ENCODE data around the gene CADM1.

CADM1 gene

DNA sequence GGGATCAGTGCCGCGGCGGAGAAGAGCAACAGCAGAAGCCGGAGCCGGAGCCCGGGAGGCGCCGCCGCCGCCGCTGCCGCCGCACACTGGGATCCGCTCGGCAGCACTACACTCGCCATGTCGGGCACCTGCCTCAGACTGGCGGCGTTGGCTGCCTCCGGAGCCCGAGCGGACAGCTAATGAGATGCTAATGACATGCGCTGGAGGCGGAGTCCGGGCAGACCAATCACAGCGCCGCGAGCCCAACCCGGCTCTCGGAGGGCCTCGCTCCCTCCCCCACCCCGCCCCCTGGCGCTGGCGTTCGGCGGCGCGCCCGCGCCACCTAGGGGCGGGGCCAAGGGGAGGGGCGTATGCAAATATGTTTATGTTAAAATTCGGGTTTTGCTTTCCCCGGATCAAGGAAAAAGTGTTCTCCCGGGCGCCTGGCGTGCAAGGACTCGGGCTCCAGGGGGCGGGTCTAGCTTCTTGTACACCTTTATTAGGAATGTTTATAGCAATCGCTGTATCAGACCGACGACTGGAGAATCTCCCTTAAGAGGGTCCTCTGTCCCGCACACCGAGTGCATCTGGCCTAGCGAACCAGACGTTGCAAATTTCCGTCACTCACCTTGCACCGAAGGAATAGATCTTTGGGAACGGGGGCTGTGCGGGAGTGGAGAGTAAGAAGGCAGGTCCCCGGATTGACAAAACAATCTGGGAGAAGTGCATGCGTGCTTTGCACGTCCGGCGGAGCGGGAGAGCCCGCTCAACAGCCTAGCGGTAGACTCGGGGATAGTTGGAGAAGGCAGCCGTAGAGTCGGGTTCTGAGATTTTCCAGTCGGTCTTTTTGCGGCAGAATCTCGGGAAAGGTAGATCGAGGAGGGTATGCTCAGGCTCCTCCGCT lies at the start of gene CADM1:
CADM1 (minus strand) TSS at position 140 of the 883 bp plus-strand sequence.
- peaks cover 0 to 5% of the 10 kb centered on the region in 2 donors for H3K27me3 ChIP-seq (ENCODE audit: control insufficient read depth in 1 of 2, insufficient read depth in 2 of 2, low read length in 2 of 2)
- peak within 1 kb of the TSS; percentile 84 for H3K27ac ChIP-seq (ENCODE audit: low read length)
- peaks cover 16% of the 10 kb centered on the region for H3K4me1 ChIP-seq (ENCODE audit: control insufficient read depth, insufficient read depth, low read length)
- H3K36me3 ChIP-seq (ENCODE audit: control insufficient read depth in 2 of 2, insufficient read depth in 2 of 2, low read length in 2 of 2) = no peaks in the 10 kb centered on the region
- H3K9ac ChIP-seq (ENCODE audit: low read length in 2 of 2) = peak within 1 kb of the TSS; percentile 72 to 78
- peak within 1 kb of the TSS; percentile 89 to 98 for H3K4me3 ChIP-seq (ENCODE audit: low read length in 2 of 2)
- no peaks in the 10 kb centered on the region for H3K9me3 ChIP-seq (ENCODE audit: control insufficient read depth in 2 of 2, low read length in 2 of 2)

DNA sequence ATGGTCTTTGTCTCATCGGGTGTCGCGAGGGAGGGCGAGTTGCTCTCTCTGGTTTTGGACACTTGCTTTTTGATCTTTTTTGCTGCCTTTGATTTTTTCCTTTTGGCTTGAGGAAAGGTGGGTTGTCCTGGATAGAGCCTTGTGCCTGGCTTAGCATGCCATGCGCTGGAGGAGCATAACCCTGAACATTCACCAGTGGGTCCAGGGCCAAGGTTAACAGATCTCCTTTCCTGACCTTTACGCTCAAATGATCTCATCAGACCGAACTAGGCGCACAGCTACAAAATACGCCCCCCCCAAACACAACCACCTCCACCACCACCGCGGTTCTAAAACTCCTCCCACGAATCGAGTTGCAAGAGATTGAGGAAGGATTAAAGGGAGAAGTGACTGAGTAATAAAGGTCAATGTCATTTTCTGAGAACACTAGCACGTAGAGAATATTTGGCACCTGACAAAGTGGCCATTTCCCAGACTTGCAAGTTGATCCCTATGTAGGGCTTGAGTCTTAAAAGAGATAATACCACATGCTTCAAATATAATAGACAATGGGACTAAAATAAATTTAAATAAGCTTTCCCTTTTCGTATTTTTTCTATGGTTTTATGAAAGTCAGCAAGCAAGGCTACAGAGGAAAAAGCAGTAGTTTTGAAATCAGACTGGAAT lies 48.7 kb upstream of the CADM1 start:
- Histone ChIP-seq H3K27me3 (ENCODE audit: control insufficient read depth in 1 of 2, insufficient read depth in 2 of 2, low read length in 2 of 2) (no peaks in the 10 kb centered on the region), H3K9me3 (ENCODE audit: control insufficient read depth in 2 of 2, low read length in 2 of 2) (no peaks in the 10 kb centered on the region), H3K4me3 (ENCODE audit: low read length in 2 of 2) (no peak overlapping the region), H3K9ac (ENCODE audit: low read length in 2 of 2) (no peak overlapping the region), H3K36me3 (ENCODE audit: control insufficient read depth in 2 of 2, insufficient read depth in 2 of 2, low read length in 2 of 2) (no peaks in the 10 kb centered on the region), H3K4me1 (ENCODE audit: control insufficient read depth, insufficient read depth, low read length) (no peaks in the 10 kb centered on the region), H3K27ac (ENCODE audit: low read length) (no peak overlapping the region)

DNA sequence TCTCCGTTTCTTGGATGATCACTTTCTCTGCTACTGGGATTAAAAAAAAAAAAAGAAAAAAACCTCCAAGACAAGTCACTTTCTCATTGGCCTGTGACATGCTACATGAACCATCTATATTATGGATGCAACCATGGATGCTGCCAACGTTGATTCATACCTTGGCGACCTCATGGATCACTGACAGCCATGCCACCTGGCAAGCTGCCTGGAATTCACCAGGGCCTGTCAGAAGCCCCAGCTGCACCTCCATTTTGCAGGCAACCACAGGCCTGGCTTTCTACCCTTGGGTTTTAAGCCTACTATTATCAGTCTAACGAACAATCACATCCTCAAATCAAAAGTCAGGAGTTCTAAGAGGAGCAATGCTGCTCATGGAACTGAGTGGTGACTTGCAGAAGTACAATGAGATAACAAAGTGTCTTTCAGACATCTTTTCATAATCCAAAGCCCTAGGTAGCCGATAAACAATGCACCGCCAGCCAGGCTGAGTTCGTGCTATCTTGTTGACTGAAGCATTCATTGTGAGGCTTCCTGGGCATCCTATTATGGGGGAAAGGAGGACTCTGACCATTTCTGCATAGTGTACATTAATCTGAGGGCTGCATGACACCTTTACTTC lies 48.0 kb upstream of the CADM1 start:
- no peak overlapping the region for H3K27ac ChIP-seq (ENCODE audit: low read length)
- H3K27me3 ChIP-seq (ENCODE audit: control insufficient read depth in 1 of 2, insufficient read depth in 2 of 2, low read length in 2 of 2) = no peaks in the 10 kb centered on the region
- no peak overlapping the region for H3K4me3 ChIP-seq (ENCODE audit: low read length in 2 of 2)
- H3K36me3 ChIP-seq (ENCODE audit: control insufficient read depth in 2 of 2, insufficient read depth in 2 of 2, low read length in 2 of 2) = no peaks in the 10 kb centered on the region
- H3K4me1 ChIP-seq (ENCODE audit: control insufficient read depth, insufficient read depth, low read length) = no peaks in the 10 kb centered on the region
- no peaks in the 10 kb centered on the region for H3K9me3 ChIP-seq (ENCODE audit: control insufficient read depth in 2 of 2, low read length in 2 of 2)
- no peak overlapping the region for H3K9ac ChIP-seq (ENCODE audit: low read length in 2 of 2)

DNA sequence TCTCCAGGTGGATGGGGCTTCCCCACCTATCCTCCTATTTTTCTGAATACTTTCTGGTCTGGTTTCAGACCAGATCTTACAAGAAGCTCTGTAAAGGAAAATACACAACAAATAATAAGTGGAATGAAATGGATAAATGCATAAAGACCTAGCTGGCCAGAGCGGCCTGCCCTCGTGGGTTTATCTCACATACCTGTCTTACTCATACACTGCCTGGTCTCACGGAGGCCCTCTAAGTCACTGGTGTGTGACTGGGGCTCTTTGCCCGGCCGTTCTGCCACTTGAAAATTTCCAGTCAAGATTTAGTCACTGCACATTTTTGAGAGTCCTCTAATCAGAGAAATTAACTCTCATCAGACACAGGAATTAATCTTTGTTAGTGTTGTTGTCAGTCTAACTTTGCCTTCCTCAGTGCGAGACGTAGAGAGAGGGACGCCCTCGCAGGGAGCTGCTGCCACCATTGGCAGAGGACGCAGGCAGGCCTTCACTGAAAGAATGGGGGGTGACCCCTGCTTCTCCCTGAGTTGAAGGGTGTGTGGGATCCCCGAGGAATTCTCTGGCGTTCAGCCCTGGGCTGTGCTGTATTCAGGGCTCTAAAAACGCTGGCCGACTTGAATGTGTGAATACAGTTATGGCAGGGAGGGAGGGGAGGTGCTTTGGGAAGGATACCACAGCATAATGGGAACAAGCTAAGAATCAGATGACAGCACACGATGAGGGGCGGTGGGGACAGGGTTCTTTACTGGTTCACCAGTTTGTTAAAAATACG lies 46.3 kb upstream of the CADM1 start:
- no peak overlapping the region for H3K27ac ChIP-seq (ENCODE audit: low read length)

DNA sequence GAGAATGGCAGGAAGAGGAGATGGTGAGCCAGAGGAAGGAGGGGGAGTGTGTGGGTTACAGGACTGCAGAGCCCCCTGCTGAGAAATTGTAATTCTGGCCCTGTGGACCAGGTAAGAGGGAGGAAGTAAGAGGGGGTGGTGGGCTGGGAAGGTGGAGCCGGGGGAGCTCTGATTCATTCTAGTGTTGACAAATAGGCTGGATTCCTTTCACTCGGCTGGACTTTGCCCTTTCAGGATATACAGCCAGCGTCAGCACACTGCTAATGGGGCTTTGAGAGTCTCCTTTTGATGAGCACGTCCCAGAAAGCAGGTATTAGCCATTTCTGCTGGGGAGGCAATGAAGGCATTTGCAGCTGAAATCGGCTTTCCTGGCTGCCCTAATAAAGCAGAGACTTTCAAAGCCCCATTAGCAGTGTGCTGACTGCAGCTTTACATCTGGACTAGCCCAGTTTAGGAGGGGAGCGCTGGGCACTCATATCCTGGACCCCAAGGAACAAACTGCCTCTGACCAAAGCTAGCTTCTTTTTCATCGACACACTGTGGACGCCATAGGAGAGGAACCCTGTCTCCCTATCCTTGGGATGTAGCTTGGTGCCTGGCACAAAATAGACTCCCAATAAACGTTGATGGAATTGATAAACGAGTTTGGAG lies 44.8 kb upstream of the CADM1 start:
- Histone ChIP-seq H3K4me3 (ENCODE audit: low read length in 2 of 2) (no peak overlapping the region), H3K9ac (ENCODE audit: low read length in 2 of 2) (no peak overlapping the region), H3K27me3 (ENCODE audit: control insufficient read depth in 1 of 2, insufficient read depth in 2 of 2, low read length in 2 of 2) (no peaks in the 10 kb centered on the region), H3K36me3 (ENCODE audit: control insufficient read depth in 2 of 2, insufficient read depth in 2 of 2, low read length in 2 of 2) (no peaks in the 10 kb centered on the region), H3K4me1 (ENCODE audit: control insufficient read depth, insufficient read depth, low read length) (no peaks in the 10 kb centered on the region), H3K9me3 (ENCODE audit: control insufficient read depth in 2 of 2, low read length in 2 of 2) (no peaks in the 10 kb centered on the region), H3K27ac (ENCODE audit: low read length) (no peak overlapping the region)

More for the DNA sequence above, 46.3 kb upstream of the CADM1 start:
- Histone ChIP-seq H3K4me3 (ENCODE audit: low read length in 2 of 2) (no peak overlapping the region), H3K36me3 (ENCODE audit: control insufficient read depth in 2 of 2, insufficient read depth in 2 of 2, low read length in 2 of 2) (no peaks in the 10 kb centered on the region), H3K9ac (ENCODE audit: low read length in 2 of 2) (no peak overlapping the region), H3K4me1 (ENCODE audit: control insufficient read depth, insufficient read depth, low read length) (no peaks in the 10 kb centered on the region), H3K9me3 (ENCODE audit: control insufficient read depth in 2 of 2, low read length in 2 of 2) (no peaks in the 10 kb centered on the region), H3K27me3 (ENCODE audit: control insufficient read depth in 1 of 2, insufficient read depth in 2 of 2, low read length in 2 of 2) (no peaks in the 10 kb centered on the region)

DNA sequence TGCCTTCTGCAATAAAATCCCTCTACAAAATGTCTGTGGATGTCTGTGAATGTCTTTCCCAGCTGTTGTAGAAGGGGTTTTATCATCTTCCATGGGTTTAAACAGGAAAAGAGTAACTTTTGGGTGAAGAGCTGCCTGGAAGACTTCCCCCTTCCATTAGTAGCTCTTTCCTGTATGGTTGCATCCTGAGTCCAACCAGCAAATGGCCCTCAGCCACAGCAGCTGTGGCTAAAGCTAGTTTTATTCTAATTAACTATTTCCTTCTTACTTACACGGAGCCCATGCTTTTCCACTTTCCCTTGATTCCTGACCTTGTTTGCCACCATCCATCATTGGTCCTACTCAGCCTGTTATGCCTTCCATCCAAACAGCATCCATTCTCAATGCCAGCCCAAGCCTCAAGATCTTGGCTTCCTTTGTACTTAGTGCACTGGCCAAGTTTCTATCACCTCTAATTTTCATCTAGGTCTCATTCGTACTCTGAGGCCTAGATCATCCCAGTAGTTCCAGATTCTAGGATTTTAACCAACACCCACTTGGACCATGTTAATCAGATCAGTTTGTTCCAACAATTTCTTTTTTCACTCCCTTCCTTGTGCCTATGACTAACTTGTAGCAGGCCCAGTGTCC lies 41.5 kb upstream of the CADM1 start:
- no peak overlapping the region for H3K4me3 ChIP-seq (ENCODE audit: low read length in 2 of 2)
- H3K36me3 ChIP-seq (ENCODE audit: control insufficient read depth in 2 of 2, insufficient read depth in 2 of 2, low read length in 2 of 2) = no peaks in the 10 kb centered on the region
- H3K9ac ChIP-seq (ENCODE audit: low read length in 2 of 2) = no peak overlapping the region
- no peaks in the 10 kb centered on the region for H3K4me1 ChIP-seq (ENCODE audit: control insufficient read depth, insufficient read depth, low read length)
- H3K27ac ChIP-seq (ENCODE audit: low read length) = no peak overlapping the region
- no peaks in the 10 kb centered on the region for H3K9me3 ChIP-seq (ENCODE audit: control insufficient read depth in 2 of 2, low read length in 2 of 2)
- no peaks in the 10 kb centered on the region for H3K27me3 ChIP-seq (ENCODE audit: control insufficient read depth in 1 of 2, insufficient read depth in 2 of 2, low read length in 2 of 2)

DNA sequence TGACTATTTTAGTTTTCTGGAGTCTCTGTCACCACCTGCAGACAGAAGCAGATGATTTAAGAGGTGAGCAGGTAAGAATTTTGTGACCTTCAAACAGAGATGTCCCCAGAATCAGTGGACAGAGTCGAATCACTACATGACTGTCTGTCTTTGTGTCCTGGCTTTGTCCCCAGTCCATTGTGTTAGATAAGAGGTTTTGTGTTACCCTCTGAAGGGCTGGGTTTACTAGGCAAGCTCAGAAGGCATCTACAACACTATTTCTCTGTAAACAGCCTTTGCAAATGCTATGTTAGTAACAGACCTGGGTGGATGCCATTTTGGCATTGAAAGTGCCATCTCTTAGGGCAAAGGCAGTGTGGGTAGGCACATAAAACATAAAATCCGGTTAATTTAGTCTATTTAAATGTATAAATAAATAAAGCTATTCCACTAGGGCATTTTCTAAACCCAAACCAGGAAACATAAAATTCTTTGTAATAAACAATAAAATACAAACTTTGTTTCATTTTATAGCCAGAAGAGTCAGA lies 40.3 kb upstream of the CADM1 start:
- no peaks in the 10 kb centered on the region for H3K27me3 ChIP-seq (ENCODE audit: control insufficient read depth in 1 of 2, insufficient read depth in 2 of 2, low read length in 2 of 2)
- H3K4me1 ChIP-seq (ENCODE audit: control insufficient read depth, insufficient read depth, low read length) = no peaks in the 10 kb centered on the region
- no peaks in the 10 kb centered on the region for H3K36me3 ChIP-seq (ENCODE audit: control insufficient read depth in 2 of 2, insufficient read depth in 2 of 2, low read length in 2 of 2)
- no peak overlapping the region for H3K9ac ChIP-seq (ENCODE audit: low read length in 2 of 2)
- no peak overlapping the region for H3K4me3 ChIP-seq (ENCODE audit: low read length in 2 of 2)
- no peaks in the 10 kb centered on the region for H3K9me3 ChIP-seq (ENCODE audit: control insufficient read depth in 2 of 2, low read length in 2 of 2)
- no peak overlapping the region for H3K27ac ChIP-seq (ENCODE audit: low read length)

DNA sequence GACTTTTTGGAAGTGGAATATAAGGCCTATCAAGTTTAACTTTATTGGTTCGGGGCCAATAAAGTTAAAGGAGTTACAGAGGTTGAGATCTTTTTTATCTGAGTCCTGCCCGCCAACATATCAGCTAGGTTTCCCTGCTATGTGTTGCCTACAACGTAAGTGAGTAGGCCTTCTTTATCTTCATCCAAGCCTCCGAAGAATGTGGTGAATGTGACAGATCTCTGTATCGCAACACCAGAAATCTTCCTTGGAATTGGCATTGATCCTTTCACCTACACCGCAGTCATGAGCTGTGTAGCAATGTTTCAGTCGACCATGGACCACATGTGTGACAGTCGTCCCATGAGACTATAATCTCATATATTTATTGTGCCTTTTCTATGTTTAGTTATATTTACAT lies 37.3 kb upstream of the CADM1 start:
- Histone ChIP-seq H3K27me3 (ENCODE audit: control insufficient read depth in 1 of 2, insufficient read depth in 2 of 2, low read length in 2 of 2) (no peaks in the 10 kb centered on the region), H3K27ac (ENCODE audit: low read length) (no peak overlapping the region)

DNA sequence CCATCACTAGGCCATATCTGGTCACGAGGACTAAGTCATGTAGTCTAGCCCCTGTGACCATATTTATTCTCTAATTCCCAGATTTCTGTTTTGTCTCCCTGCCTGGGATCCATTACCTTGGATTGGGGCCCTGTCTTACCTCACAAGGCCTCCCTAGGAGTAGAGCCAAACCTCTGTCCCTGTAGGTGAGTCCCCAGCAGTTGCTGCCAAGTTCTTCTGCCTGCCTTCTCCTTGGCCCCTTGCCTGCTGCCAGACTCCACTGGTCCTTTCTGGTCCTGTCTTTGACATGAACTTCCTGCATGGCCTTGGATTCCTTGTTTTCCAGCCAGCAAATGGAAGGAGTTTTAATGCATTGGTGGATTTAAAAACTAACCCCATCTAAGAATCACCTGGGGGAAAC lies 35.6 kb upstream of the CADM1 start:
- Histone ChIP-seq H3K9me3 (ENCODE audit: control insufficient read depth in 2 of 2, low read length in 2 of 2) (no peaks in the 10 kb centered on the region), H3K4me1 (ENCODE audit: control insufficient read depth, insufficient read depth, low read length) (no peaks in the 10 kb centered on the region), H3K36me3 (ENCODE audit: control insufficient read depth in 2 of 2, insufficient read depth in 2 of 2, low read length in 2 of 2) (no peaks in the 10 kb centered on the region), H3K27me3 (ENCODE audit: control insufficient read depth in 1 of 2, insufficient read depth in 2 of 2, low read length in 2 of 2) (peaks cover 3% of the 10 kb centered on the region in 2 donors), H3K27ac (ENCODE audit: low read length) (no peak overlapping the region), H3K9ac (ENCODE audit: low read length in 2 of 2) (no peak overlapping the region), H3K4me3 (ENCODE audit: low read length in 2 of 2) (no peak overlapping the region)

More for the DNA sequence above, 37.3 kb upstream of the CADM1 start:
- no peak overlapping the region for H3K9ac ChIP-seq (ENCODE audit: low read length in 2 of 2)
- no peaks in the 10 kb centered on the region for H3K9me3 ChIP-seq (ENCODE audit: control insufficient read depth in 2 of 2, low read length in 2 of 2)
- no peak overlapping the region for H3K4me3 ChIP-seq (ENCODE audit: low read length in 2 of 2)
- no peaks in the 10 kb centered on the region for H3K36me3 ChIP-seq (ENCODE audit: control insufficient read depth in 2 of 2, insufficient read depth in 2 of 2, low read length in 2 of 2)
- no peaks in the 10 kb centered on the region for H3K4me1 ChIP-seq (ENCODE audit: control insufficient read depth, insufficient read depth, low read length)
